CD4-positive, alpha-beta T cell treated with Interleukin-1 beta for 1 hour (primary cell): ENCODE results near the gene TFDP1.

Experiments used
- DNase-seq, 2 donors: peaks; one replicate each; pipeline ENCODE4 v3.0.0-alpha.2; 2020 to 2022

The TFDP1 gene

GRCh38 chr13:113601166-113602070, 16.9 kb downstream of the TFDP1 start:
- DNase-seq = no peak

GRCh38 chr13:113602291-113602988, 17.9 kb downstream of the TFDP1 start:
- no peak for DNase-seq

- no peak for DNase-seq
Measured at GRCh38 chr13:113603116-113603710, 18.7 kb downstream of the TFDP1 start.

- no peak for DNase-seq
Measured at GRCh38 chr13:113604186-113604585, 19.6 kb downstream of the TFDP1 start.

GRCh38 chr13:113605461-113605860, 20.9 kb downstream of the TFDP1 start:
- DNase-seq = no peak

GRCh38 chr13:113605866-113606438, 21.4 kb downstream of the TFDP1 start:
- DNase-seq = no peak

- peak in 1 of 2 donors; percentile 78 for DNase-seq
Measured at GRCh38 chr13:113607056-113607888, 22.7 kb downstream of the TFDP1 start.

- no peak for DNase-seq
Measured at GRCh38 chr13:113607889-113608635, 23.5 kb downstream of the TFDP1 start.

GRCh38 chr13:113608967-113609533, 24.5 kb downstream of the TFDP1 start:
- no peak for DNase-seq

GRCh38 chr13:113609616-113610015, 25.1 kb downstream of the TFDP1 start:
- no peak for DNase-seq

GRCh38 chr13:113610266-113610665, 25.7 kb downstream of the TFDP1 start:
- DNase-seq = no peak

- no peak for DNase-seq
Measured at GRCh38 chr13:113611996-113612395, 27.4 kb downstream of the TFDP1 start.

GRCh38 chr13:113612607-113613006, 28.1 kb downstream of the TFDP1 start:
- no peak for DNase-seq

- no peak for DNase-seq
Measured at GRCh38 chr13:113613789-113614379, 29.3 kb downstream of the TFDP1 start.

GRCh38 chr13:113616281-113616906, 31.8 kb downstream of the TFDP1 start:
- DNase-seq = peak in 1 of 2 donors; percentile 37

- no peak for DNase-seq
Measured at GRCh38 chr13:113616991-113617749, 32.6 kb downstream of the TFDP1 start.

GRCh38 chr13:113617961-113618360, 33.4 kb downstream of the TFDP1 start:
- DNase-seq = no peak

GRCh38 chr13:113618455-113618854, 33.9 kb downstream of the TFDP1 start:
- DNase-seq = no peak

- no peak for DNase-seq
Measured at GRCh38 chr13:113620036-113620796, 35.7 kb downstream of the TFDP1 start.
